GM12801 (cell line): ENCODE results near the gene HYDIN.

Experiments
- CTCF ChIP-seq: IDR thresholded peaks from one replicate; pipeline ENCODE4 v1.5.1; 2011; ENCODE audit warnings: control low read depth; ENCODE audit not compliant: insufficient read length; ENCODE audit errors: extremely low read depth

Gene HYDIN

GRCh38 chr16:71172481-71173207, 57.9 kb downstream of the HYDIN start:
- TF ChIP-seq CTCF = no peak

GRCh38 chr16:70809392-70810060, 421.0 kb downstream of the HYDIN start:
- no peak for TF ChIP-seq CTCF

DNA sequence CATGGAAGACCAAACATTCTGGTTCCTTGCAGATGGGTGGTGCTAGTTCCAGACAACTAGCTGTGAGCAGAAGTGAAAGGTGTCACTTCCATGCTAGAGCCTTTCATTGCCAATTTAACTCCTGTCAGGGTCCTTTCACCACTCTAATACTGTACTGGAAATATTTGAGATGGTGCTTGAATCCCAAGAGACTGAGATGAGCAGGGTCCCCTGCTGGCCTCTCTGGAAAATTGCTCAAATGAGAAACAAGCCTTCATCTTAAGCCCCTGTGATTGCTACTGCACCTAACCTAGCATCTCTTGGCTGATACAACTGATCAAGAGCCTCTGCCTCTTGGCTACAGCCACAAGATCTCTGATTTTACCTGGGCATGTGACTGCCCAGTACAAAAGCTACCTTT, 422.2 kb downstream of the HYDIN start:
- TF ChIP-seq CTCF = no peak

GRCh38 chr16:70805787-70806186, 424.7 kb downstream of the HYDIN start:
- no peak for TF ChIP-seq CTCF

GRCh38 chr16:70805380-70805779, 425.1 kb downstream of the HYDIN start:
- TF ChIP-seq CTCF = no peak

DNA sequence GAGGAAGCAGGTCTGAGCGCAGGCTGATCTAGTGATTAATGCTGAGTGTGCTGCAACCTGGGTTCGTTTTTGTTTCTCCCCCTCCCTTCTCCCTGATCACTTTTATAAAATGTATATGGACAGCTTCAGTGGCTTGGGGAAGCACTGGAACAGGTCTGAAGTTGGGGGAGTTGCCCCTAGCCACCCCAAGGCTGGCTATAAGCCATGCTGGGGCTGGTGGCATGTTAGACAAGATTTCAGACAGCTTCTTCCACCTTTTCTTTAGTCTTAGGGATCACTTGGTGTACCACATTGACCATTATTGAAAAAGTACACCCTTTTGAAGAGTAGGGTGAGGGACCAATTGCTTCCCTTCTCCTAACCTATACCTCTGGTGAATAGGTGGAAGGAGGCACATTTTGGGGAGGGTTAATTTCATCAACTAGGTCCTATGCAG, 425.8 kb downstream of the HYDIN start:
- no peak for TF ChIP-seq CTCF

DNA sequence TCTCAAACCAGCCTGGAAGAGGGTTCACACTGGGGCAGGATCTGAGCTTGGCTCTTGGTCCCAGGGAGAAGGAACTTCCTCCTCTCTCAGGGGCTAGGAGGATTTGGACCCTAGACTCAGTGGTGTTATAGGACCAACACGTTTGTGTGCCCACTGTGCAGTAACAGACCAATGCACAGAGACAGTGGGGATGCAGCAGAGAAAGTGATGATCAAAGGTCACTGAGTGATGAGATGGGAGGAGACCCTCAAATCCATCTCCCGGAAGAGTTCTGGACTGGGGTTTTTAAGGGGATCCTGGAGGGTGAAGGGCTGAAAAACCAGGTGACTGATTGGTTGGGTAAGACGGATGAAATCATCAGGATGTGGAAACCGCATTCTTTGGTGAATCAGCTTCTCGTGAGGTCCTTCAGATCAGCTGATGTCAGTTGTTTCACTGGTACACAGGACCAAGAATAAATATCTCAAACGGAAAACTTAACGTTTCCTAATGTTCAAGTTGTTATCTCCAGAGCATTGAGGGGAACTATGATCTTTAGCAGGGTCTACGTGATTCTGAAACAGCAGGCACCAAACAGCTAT, 426.3 kb downstream of the HYDIN start:
- no peak for TF ChIP-seq CTCF
